Stomach smooth muscle (tissue), 2 donors: Measurements from ENCODE around the gene CD244.

Experiments used
- H3K27ac ChIP-seq: one replicate; pipeline ENCODE4 v1.7.0; 2013; ENCODE audit warnings: mild to moderate bottlenecking, low read length, inconsistent platforms
- H3K27me3 ChIP-seq, 2 donors: one replicate each; pipeline ENCODE4 v1.7.0; 2013; ENCODE audit warnings: low read length in 2 of 2; ENCODE audit not compliant: insufficient read depth in 2 of 2, control insufficient read depth in 1 of 2
- H3K36me3 ChIP-seq, 2 donors: one replicate each; pipeline ENCODE4 v1.7.0; 2013; ENCODE audit warnings: low read length in 2 of 2; ENCODE audit not compliant: control insufficient read depth in 2 of 2, insufficient read depth in 2 of 2
- H3K4me1 ChIP-seq: one replicate; pipeline ENCODE4 v1.7.0; 2013; ENCODE audit warnings: low read length; ENCODE audit not compliant: control insufficient read depth, insufficient read depth
- H3K4me3 ChIP-seq, 2 donors: one replicate each; pipeline ENCODE4 v1.7.0; 2013; ENCODE audit warnings: low read length in 2 of 2
- H3K9ac ChIP-seq, 2 donors: one replicate each; pipeline ENCODE4 v1.7.0; 2013; ENCODE audit warnings: low read length in 2 of 2, mild to moderate bottlenecking in 1 of 2
- H3K9me3 ChIP-seq, 2 donors: one replicate each; pipeline ENCODE4 v1.7.0; 2013; ENCODE audit warnings: low read length in 2 of 2; ENCODE audit not compliant: control insufficient read depth in 2 of 2
- donor health status: healthy.
- donor health status: Pancreatic carcinoma.

The CD244 gene

DNA sequence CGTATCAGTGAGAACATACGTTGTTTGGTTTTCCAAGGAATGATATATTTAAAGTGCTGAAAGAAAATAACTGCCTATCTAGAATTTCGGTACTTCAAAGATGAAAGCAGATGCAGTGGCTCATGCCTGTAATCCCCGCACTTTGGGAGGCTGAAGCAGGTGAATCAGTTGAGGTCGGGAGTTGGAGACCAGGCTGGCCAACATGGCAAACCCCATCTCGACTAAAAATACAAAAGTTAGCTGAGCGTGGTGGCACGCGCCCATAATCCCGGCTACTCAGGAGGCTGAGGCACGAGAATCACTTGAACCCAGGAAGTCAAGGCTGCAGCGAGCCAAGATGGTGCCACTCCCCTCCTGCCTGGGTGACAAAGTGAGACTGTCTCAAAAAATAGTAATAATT lies 16.4 kb downstream of the CD244 start:
- Histone ChIP-seq H3K36me3 (no peaks in the 10 kb centered on the region), H3K27ac (no peak overlapping the region), H3K27me3 (no peaks in the 10 kb centered on the region), H3K4me1 (no peaks in the 10 kb centered on the region), H3K9ac (no peak overlapping the region), H3K4me3 (no peak overlapping the region), H3K9me3 (no peaks in the 10 kb centered on the region)

GRCh38 chr1:160844447-160845232 lies 18.0 kb downstream of the CD244 start:
- H3K4me1 ChIP-seq: no peaks in the 10 kb centered on the region
- no peak overlapping the region for H3K4me3 ChIP-seq
- no peak overlapping the region for H3K9ac ChIP-seq
- H3K9me3 ChIP-seq: no peaks in the 10 kb centered on the region
- no peaks in the 10 kb centered on the region for H3K36me3 ChIP-seq
- H3K27ac ChIP-seq: no peak overlapping the region
- no peaks in the 10 kb centered on the region for H3K27me3 ChIP-seq

DNA sequence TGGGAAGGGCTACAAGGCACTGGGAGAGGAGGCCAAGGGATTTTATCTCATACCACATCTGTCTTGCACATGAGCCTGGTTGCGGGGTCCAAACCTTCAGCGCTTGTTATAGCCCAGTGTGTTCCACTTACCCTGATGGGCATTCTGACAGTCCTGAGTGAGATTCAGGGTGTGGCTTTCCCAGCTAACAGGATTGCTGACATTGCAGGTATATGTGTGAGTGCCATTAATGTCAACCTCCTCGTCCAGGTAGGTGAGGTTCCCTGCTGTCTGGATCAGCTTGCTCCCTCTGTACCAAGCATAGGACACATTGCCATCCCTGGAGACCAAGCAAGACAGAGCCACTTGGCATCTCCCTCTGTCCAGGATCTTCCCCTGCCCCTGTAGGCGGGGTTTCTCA lies 21.6 kb downstream of the CD244 start:
- Histone ChIP-seq H3K9me3 (no peaks in the 10 kb centered on the region), H3K4me1 (no peaks in the 10 kb centered on the region)

DNA sequence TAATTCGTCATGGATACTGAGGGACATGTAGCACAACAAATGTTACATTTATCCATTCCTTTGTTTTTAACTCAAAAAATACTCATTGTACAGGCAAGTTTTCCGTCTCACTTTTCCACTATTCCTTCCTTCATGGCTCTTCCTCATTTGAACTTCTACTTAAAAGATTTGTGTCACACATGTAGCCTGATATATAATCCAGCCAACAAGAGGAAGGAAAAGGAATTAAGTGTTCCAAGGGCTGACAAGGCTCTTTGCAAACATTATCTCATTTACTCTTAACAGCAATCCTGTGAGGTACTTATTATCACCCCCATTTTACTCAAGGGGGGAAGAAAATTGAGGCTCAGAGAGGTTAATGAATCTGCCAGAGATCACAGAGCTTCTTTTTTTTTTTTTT lies 22.9 kb downstream of the CD244 start:
- Histone ChIP-seq H3K9ac (no peak overlapping the region), H3K4me3 (no peak overlapping the region), H3K27me3 (no peaks in the 10 kb centered on the region), H3K27ac (no peak overlapping the region), H3K36me3 (no peaks in the 10 kb centered on the region), H3K4me1 (no peaks in the 10 kb centered on the region), H3K9me3 (no peaks in the 10 kb centered on the region)

More for the DNA sequence above, 21.6 kb downstream of the CD244 start:
- H3K27me3 ChIP-seq: no peaks in the 10 kb centered on the region
- H3K27ac ChIP-seq: no peak overlapping the region
- H3K36me3 ChIP-seq: no peaks in the 10 kb centered on the region
- H3K9ac ChIP-seq: no peak overlapping the region
- no peak overlapping the region for H3K4me3 ChIP-seq

DNA sequence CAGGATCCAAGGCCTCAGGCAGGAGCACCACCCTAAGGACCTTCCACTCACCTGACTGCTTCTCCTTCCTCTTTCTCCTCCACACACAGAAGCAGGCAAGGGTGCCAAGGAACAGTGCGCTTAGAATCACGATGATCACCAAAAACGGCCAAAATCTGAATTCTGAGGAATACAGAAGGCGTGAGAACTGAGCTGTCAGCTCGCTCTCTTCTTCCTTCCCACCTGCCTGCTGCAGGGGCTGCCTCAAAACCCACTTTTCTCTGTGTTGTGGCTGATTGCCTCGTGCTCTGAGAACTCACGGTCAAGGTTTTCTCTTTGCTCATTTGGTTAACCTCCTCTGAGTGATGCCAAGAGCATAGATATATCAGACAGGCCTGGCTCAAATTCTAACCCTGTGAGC lies 23.8 kb downstream of the CD244 start:
- H3K4me3 ChIP-seq: no peak overlapping the region
- H3K27me3 ChIP-seq: no peaks in the 10 kb centered on the region
- no peak overlapping the region for H3K9ac ChIP-seq
- H3K36me3 ChIP-seq: no peaks in the 10 kb centered on the region
- no peak overlapping the region for H3K27ac ChIP-seq
- no peaks in the 10 kb centered on the region for H3K4me1 ChIP-seq
- no peaks in the 10 kb centered on the region for H3K9me3 ChIP-seq

GRCh38 chr1:160837558-160838205 lies 25.0 kb downstream of the CD244 start:
- Histone ChIP-seq H3K27me3 (peaks cover 0 to 3% of the 10 kb centered on the region in 2 donors), H3K4me1 (no peaks in the 10 kb centered on the region), H3K9ac (no peak overlapping the region), H3K4me3 (no peak overlapping the region), H3K9me3 (no peaks in the 10 kb centered on the region), H3K36me3 (no peaks in the 10 kb centered on the region), H3K27ac (no peak overlapping the region)

DNA sequence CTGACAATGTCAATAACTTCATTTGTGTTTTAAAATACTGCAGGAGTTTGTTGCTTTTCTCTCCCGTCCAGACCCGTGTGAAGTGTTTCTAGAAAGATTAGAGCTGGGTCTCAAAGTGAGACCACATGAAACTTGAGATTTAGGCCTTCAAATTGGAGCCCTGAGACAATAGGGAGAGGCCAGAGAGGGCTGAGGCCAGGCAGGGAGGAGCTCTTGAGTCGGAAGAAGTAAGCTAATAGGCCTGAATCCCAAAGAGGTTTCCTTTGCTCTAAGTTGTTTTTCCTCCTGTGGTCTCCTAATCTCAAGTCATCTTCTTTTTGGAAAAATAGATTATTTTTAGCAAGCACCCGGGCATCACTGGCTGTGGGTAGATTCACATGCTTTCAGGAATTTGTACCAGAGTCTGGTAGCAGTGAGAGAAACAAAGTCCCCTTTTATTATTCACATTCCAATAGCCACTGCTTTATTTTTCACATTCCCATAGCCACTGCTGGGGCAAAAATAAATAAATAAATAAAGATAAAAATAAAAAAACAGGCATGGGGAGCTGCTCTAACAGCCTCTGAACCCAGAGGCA lies 25.6 kb downstream of the CD244 start:
- Histone ChIP-seq H3K4me3 (no peak overlapping the region), H3K9ac (no peak overlapping the region), H3K27ac (no peak overlapping the region), H3K27me3 (peaks cover 0 to 3% of the 10 kb centered on the region in 2 donors), H3K36me3 (no peaks in the 10 kb centered on the region), H3K4me1 (no peaks in the 10 kb centered on the region), H3K9me3 (no peaks in the 10 kb centered on the region)

GRCh38 chr1:160836561-160836960 lies 26.1 kb downstream of the CD244 start:
- peaks cover 0 to 3% of the 10 kb centered on the region in 2 donors for H3K27me3 ChIP-seq
- no peak overlapping the region for H3K4me3 ChIP-seq
- no peak overlapping the region for H3K27ac ChIP-seq

GRCh38 chr1:160835751-160836150 lies 26.9 kb downstream of the CD244 start:
- Histone ChIP-seq H3K4me3 (no peak overlapping the region), H3K9ac (no peak overlapping the region), H3K4me1 (no peaks in the 10 kb centered on the region), H3K9me3 (no peaks in the 10 kb centered on the region), H3K27ac (no peak overlapping the region), H3K27me3 (peaks cover 0 to 3% of the 10 kb centered on the region in 2 donors), H3K36me3 (no peaks in the 10 kb centered on the region)

More at GRCh38 chr1:160836561-160836960, 26.1 kb downstream of the CD244 start:
- no peaks in the 10 kb centered on the region for H3K9me3 ChIP-seq
- no peaks in the 10 kb centered on the region for H3K4me1 ChIP-seq
- H3K9ac ChIP-seq: no peak overlapping the region
- no peaks in the 10 kb centered on the region for H3K36me3 ChIP-seq

GRCh38 chr1:160834945-160835565 lies 27.6 kb downstream of the CD244 start:
- Histone ChIP-seq H3K4me3 (no peak overlapping the region), H3K9ac (no peak overlapping the region), H3K9me3 (no peaks in the 10 kb centered on the region), H3K27me3 (peaks cover 0 to 3% of the 10 kb centered on the region in 2 donors), H3K36me3 (no peaks in the 10 kb centered on the region), H3K4me1 (no peaks in the 10 kb centered on the region), H3K27ac (no peak overlapping the region)
